Gastrocnemius medialis (tissue), 4 donors: ENCODE measurements around the gene SRGAP2B.
"Not testable (repeated sequence)": the region's sequence is repeated elsewhere in the genome, so short reads cannot be mapped to it uniquely, and the experiment has no call there.

Experiments
- POLR2A ChIP-seq, 2 donors: fragments of 450-650 bp; IDR thresholded peaks; one replicate each; pipeline ENCODE4 v1.6.1; 2017; ENCODE audit warnings: antibody characterized with exemption in 2 of 2, mild to moderate bottlenecking in 2 of 2, moderate library complexity in 2 of 2
- TF ChIP-seq, protein P1 (sequence below), 5 experiments: fragments of 450-650 bp in 3 of 5; fragments of 200-600 bp in 2 of 5; sonication (generic) in 2 of 5; IDR thresholded peaks in 4 of 5; conservative IDR thresholded peaks in 1 of 5; 1 replicate in 4 of 5; 2 replicates in 1 of 5; pipeline ENCODE4 v1.5.1; 2016 to 2019; ENCODE audit warnings: antibody characterized with exemption in 5 of 5, mild to moderate bottlenecking in 3 of 5, moderate library complexity in 3 of 5

DNA sequence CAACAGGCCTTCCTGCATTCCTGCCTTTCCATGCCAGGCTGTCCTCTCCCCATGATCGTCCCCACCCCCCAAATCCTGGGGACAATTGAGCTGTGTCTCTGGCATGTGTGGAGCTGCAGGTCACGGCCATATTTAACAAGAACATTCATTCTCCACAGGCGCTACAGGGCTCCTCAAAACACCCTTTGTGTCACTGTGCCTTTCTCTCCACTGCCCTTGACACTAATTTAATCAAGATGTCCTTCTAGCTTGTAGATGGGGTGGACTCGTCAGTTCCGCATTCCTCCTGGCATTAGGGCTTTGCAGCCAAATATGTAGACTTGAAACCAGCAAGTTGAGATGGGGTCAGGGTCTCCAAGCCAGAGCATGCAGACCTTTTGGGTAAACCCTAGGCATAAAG lies 163.0 kb downstream of the SRGAP2B start:
- TF ChIP-seq, protein P1, sequence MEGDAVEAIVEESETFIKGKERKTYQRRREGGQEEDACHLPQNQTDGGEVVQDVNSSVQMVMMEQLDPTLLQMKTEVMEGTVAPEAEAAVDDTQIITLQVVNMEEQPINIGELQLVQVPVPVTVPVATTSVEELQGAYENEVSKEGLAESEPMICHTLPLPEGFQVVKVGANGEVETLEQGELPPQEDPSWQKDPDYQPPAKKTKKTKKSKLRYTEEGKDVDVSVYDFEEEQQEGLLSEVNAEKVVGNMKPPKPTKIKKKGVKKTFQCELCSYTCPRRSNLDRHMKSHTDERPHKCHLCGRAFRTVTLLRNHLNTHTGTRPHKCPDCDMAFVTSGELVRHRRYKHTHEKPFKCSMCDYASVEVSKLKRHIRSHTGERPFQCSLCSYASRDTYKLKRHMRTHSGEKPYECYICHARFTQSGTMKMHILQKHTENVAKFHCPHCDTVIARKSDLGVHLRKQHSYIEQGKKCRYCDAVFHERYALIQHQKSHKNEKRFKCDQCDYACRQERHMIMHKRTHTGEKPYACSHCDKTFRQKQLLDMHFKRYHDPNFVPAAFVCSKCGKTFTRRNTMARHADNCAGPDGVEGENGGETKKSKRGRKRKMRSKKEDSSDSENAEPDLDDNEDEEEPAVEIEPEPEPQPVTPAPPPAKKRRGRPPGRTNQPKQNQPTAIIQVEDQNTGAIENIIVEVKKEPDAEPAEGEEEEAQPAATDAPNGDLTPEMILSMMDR (IDR thresholded peaks at IDR 0.05 in 4 of 5, conservative IDR thresholded peaks at IDR 0.05 in 1 of 5), result not testable (repeated sequence)
- TF ChIP-seq POLR2A (IDR thresholded peaks at IDR 0.05), result not testable (repeated sequence)
